NCI-H2196 treated with DMSO at 0.1 percent for 48 hours (cell line): ENCODE results near the gene CDK16.

Experiments used
- DNase-seq: peaks from one replicate; lab custom pipeline; 2025; ENCODE audit not compliant: unreplicated experiment; lab: John Stamatoyannopoulos, UW

Gene CDK16

GRCh38 chrX:47218280-47218919, at the start of gene CDK16:
TSS of gene CDK16 (plus strand) at chrX:47218681. CDS start at chrX:47223558, 4,877 bp downstream.
- DNase-seq, result peak; percentile 48

GRCh38 chrX:47169273-47169672, 49.2 kb upstream of the CDK16 start:
- no peak for DNase-seq

- no peak for DNase-seq
Observed at GRCh38 chrX:47169726-47170515, 48.6 kb upstream of the CDK16 start.

GRCh38 chrX:47170861-47171692, 47.4 kb upstream of the CDK16 start:
- no peak for DNase-seq

- no peak for DNase-seq
Observed at GRCh38 chrX:47171996-47172395, 46.5 kb upstream of the CDK16 start.

- no peak for DNase-seq
Observed at GRCh38 chrX:47172549-47172948, 45.9 kb upstream of the CDK16 start.

- no peak for DNase-seq
Observed at GRCh38 chrX:47172971-47173792, 45.3 kb upstream of the CDK16 start.

GRCh38 chrX:47174376-47174775, 44.1 kb upstream of the CDK16 start:
- DNase-seq, result no peak

GRCh38 chrX:47174846-47175587, 43.5 kb upstream of the CDK16 start:
- no peak for DNase-seq

- no peak for DNase-seq
Observed at GRCh38 chrX:47175588-47175980, 42.9 kb upstream of the CDK16 start.

- no peak for DNase-seq
Observed at GRCh38 chrX:47176101-47176740, 42.3 kb upstream of the CDK16 start.

- DNase-seq, result no peak
Observed at GRCh38 chrX:47177079-47177478, 41.4 kb upstream of the CDK16 start.

- DNase-seq, result no peak
Observed at GRCh38 chrX:47178337-47178736, 40.1 kb upstream of the CDK16 start.

GRCh38 chrX:47179221-47179927, 39.1 kb upstream of the CDK16 start:
- no peak for DNase-seq

- no peak for DNase-seq
Observed at GRCh38 chrX:47179928-47180255, 38.6 kb upstream of the CDK16 start.

- DNase-seq, result no peak
Observed at GRCh38 chrX:47180346-47180745, 38.1 kb upstream of the CDK16 start.

GRCh38 chrX:47181301-47181700, 37.2 kb upstream of the CDK16 start:
- no peak for DNase-seq

- no peak for DNase-seq
Observed at GRCh38 chrX:47182106-47182700, 36.3 kb upstream of the CDK16 start.

- no peak for DNase-seq
Observed at GRCh38 chrX:47184486-47184885, 34.0 kb upstream of the CDK16 start.
